GM23248 (cell line): ENCODE data around the gene LAMA3.

Source experiments
- EZH2 ChIP-seq: fragments of 200-600 bp; sonication (generic); IDR thresholded peaks from 2 replicates; pipeline ENCODE4 v1.6.1; 2018; ENCODE audit warnings: antibody characterized with exemption, mild to moderate bottlenecking; ENCODE audit not compliant: insufficient read depth, poor library complexity, severe bottlenecking
- EZH2phosphoT487 ChIP-seq: fragments of 200-600 bp; sonication (generic); IDR thresholded peaks from 2 replicates; pipeline ENCODE4 v1.6.1; 2018; ENCODE audit warnings: antibody characterized with exemption, moderate library complexity, mild to moderate bottlenecking, low read depth; ENCODE audit not compliant: insufficient read depth

DNA sequence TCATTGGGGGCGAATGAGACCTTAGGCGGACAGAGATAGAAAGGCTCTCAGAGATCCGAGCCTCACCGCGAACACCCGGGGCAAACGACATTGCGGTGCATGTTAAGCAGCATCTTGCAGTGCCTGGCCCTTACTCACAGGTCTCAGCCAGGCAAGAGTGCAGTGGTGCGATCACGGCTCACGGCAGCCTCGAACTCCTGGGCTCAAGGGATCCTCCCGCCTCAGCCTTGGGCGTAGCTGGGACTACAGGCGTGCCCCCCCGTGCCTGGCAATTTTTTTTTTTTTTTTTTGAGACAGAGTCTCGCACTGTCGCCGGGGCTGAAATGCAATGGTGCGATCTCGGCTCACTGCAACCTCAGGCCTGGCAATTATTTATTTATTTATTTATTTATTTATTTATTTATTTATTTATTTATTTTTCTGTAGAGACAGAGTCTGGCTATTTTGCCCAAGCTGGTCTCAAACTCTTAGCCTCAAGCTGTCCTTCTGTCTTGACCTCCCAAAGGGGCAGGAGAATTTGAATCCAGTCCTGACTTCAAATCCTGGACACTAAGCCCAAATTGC, 1.3 kb downstream of the LAMA3 start:
- TF ChIP-seq EZH2phosphoT487, result no peak
- no peak for TF ChIP-seq EZH2
